ENCODE results near the gene IDS. TPM values are rescaled to one million over a fixed set of nuclear protein-coding genes. Genes with fewer than 3 reads are reported as not detected.

Gene IDS
- total RNA-seq, 1 donor from 2014 or later = 25.3 TPM

GRCh38 chrX:149456476-149457245 is 48.4 kb downstream of the IDS start:
- Mint-ChIP-seq H3K36me3 (ENCODE audit: low read depth) (peaks cover 4% of the 10 kb centered on the region), H3K27me3 (ENCODE audit: low read depth) (no peaks in the 10 kb centered on the region), H3K4me3 (no peak overlapping the region), H3K9me3 (peaks cover 11% of the 10 kb centered on the region), H3K4me1 (no peaks in the 10 kb centered on the region), H3K27ac (ENCODE audit: unreplicated experiment) (no peak overlapping the region)
- no peak for DNase-seq (ENCODE audit: low read depth, low spot score)
- TF ChIP-seq CTCF (conservative IDR thresholded peaks at IDR 0.05) = no peak

GRCh38 chrX:149455934-149456333 is 49.2 kb downstream of the IDS start:
- Mint-ChIP-seq H3K4me1 (no peaks in the 10 kb centered on the region), H3K4me3 (no peak overlapping the region), H3K27me3 (ENCODE audit: low read depth) (no peaks in the 10 kb centered on the region), H3K36me3 (ENCODE audit: low read depth) (peaks cover 4% of the 10 kb centered on the region), H3K27ac (ENCODE audit: unreplicated experiment) (no peak overlapping the region), H3K9me3 (peaks cover 7% of the 10 kb centered on the region)
- no peak for TF ChIP-seq CTCF (conservative IDR thresholded peaks at IDR 0.05)
- DNase-seq (ENCODE audit: low read depth, low spot score) = no peak

GRCh38 chrX:149453906-149454822 is 50.9 kb downstream of the IDS start:
- no peak overlapping the region for H3K4me3 Mint-ChIP-seq
- H3K4me1 Mint-ChIP-seq = no peaks in the 10 kb centered on the region
- no peak for DNase-seq (ENCODE audit: low read depth, low spot score)
- no peak overlapping the region for H3K27ac Mint-ChIP-seq (ENCODE audit: unreplicated experiment)
- H3K9me3 Mint-ChIP-seq = peaks cover 6% of the 10 kb centered on the region
- no peaks in the 10 kb centered on the region for H3K27me3 Mint-ChIP-seq (ENCODE audit: low read depth)
- TF ChIP-seq CTCF (conservative IDR thresholded peaks at IDR 0.05) = no peak
- H3K36me3 Mint-ChIP-seq (ENCODE audit: low read depth) = peaks cover 4% of the 10 kb centered on the region

- H3K4me1 Mint-ChIP-seq = no peaks in the 10 kb centered on the region
- DNase-seq (ENCODE audit: low read depth, low spot score) = no peak
- H3K27ac Mint-ChIP-seq (ENCODE audit: unreplicated experiment) = no peak overlapping the region
- TF ChIP-seq CTCF (conservative IDR thresholded peaks at IDR 0.05) = no peak
- H3K9me3 Mint-ChIP-seq = peaks cover 9% of the 10 kb centered on the region
- no peak overlapping the region for H3K4me3 Mint-ChIP-seq
- H3K36me3 Mint-ChIP-seq (ENCODE audit: low read depth) = peaks cover 4% of the 10 kb centered on the region
- no peaks in the 10 kb centered on the region for H3K27me3 Mint-ChIP-seq (ENCODE audit: low read depth)
Observed at GRCh38 chrX:149453030-149453429, 52.1 kb downstream of the IDS start.

GRCh38 chrX:149433451-149433850 is 71.7 kb downstream of the IDS start:
- Mint-ChIP-seq H3K27ac (ENCODE audit: unreplicated experiment) (no peak overlapping the region), H3K4me1 (no peaks in the 10 kb centered on the region), H3K4me3 (no peak overlapping the region), H3K27me3 (ENCODE audit: low read depth) (no peaks in the 10 kb centered on the region), H3K9me3 (peaks cover 5% of the 10 kb centered on the region), H3K36me3 (ENCODE audit: low read depth) (peaks cover 3% of the 10 kb centered on the region)
- no peak for TF ChIP-seq CTCF (conservative IDR thresholded peaks at IDR 0.05)
- DNase-seq (ENCODE audit: low read depth, low spot score) = no peak

Data from neural crest cell (in vitro differentiated cells).